H1 (cell line): Measurements from ENCODE around the gene DEDD2. TPM values are rescaled to one million over a fixed set of nuclear protein-coding genes. Genes with fewer than 3 reads are reported as not detected.

Experiments
- CTCF ChIA-PET: fragments of 300-600 bp; sonication (Branson Sonifier 250); formaldehyde crosslinking; loops from one replicate; lab custom pipeline; 2021; ENCODE audit not compliant: partially characterized antibody; lab: Charles Lee
- POLR2A ChIA-PET: fragments of 300-600 bp; sonication (Branson Sonifier 250); formaldehyde crosslinking; loops from one replicate; lab custom pipeline; 2021; ENCODE audit warnings: inconsistent platforms; ENCODE audit not compliant: partially characterized antibody; lab: Charles Lee
- DNase-seq, 2 experiments: peaks; one replicate each; pipeline versions ENCODE4 v3.0.0 to v3.0.0-alpha.2; 2010 to 2022; ENCODE audit warnings: low spot score in 2 of 2, low read depth in 1 of 2, mixed read lengths in 1 of 2
- FAIRE-seq: peaks from 2 replicates; lab custom pipeline; 2011; peaks lifted over from hg19 to GRCh38; lab: Jason Lieb, UNC
- H2AFZ ChIP-seq: 2 replicates; pipeline ENCODE4 v1.8.1; 2012; ENCODE audit warnings: low read length, inconsistent platforms
- H2AK5ac ChIP-seq: 2 replicates; pipeline ENCODE4 v1.6.1; 2013; ENCODE audit warnings: low read depth, low read length
- H2BK120ac ChIP-seq: replicated peaks from 2 replicates; pipeline ENCODE3; 2013; ENCODE audit warnings: low read depth, low read length, inconsistent platforms
- H2BK12ac ChIP-seq: 2 replicates; pipeline ENCODE4 v1.6.1; 2013; ENCODE audit warnings: low read depth, low read length
- H2BK15ac ChIP-seq: 2 replicates; pipeline ENCODE4 v1.6.1; 2013; ENCODE audit warnings: low read length
- H2BK20ac ChIP-seq: 2 replicates; pipeline ENCODE4 v1.6.1; 2013; ENCODE audit warnings: low read length
- H2BK5ac ChIP-seq: 2 replicates; pipeline ENCODE4 v1.6.1; 2013; ENCODE audit warnings: low read depth, low read length
- H3K14ac ChIP-seq: 2 replicates; pipeline ENCODE4 v1.6.1; 2013; ENCODE audit warnings: inconsistent platforms; ENCODE audit not compliant: insufficient read length
- H3K18ac ChIP-seq: 2 replicates; pipeline ENCODE4 v1.6.1; 2013; ENCODE audit warnings: low read length; ENCODE audit errors: extremely low read depth
- H3K23ac ChIP-seq: 2 replicates; pipeline ENCODE4 v1.6.1; 2013; ENCODE audit warnings: inconsistent platforms; ENCODE audit not compliant: insufficient read length
- H3K23me2 ChIP-seq: 2 replicates; pipeline ENCODE4 v1.6.1; 2013; ENCODE audit warnings: low read depth, low read length
- H3K27ac ChIP-seq: 2 replicates; pipeline ENCODE4 v1.6.1; 2011; ENCODE audit warnings: low read depth, low read length, inconsistent platforms
- H3K27me3 ChIP-seq, 4 experiments: replicated peaks in 1 of 4; 1 replicate in 1 of 4; 2 replicates in 3 of 4; pipeline versions ENCODE4 v1.6.1 to v1.8.1; 2011 to 2013; ENCODE audit warnings: low read length in 3 of 4, mild to moderate bottlenecking in 3 of 4, inconsistent platforms in 2 of 4, mixed read lengths in 2 of 4, moderate library complexity in 1 of 4; ENCODE audit not compliant: control insufficient read depth in 3 of 4, insufficient read depth in 3 of 4; ENCODE audit errors: extremely low read depth in 1 of 4
- H3K36me3 ChIP-seq, 4 experiments: 2 replicates each; pipeline versions ENCODE4 v1.6.1 to v1.8.1; 2011 to 2013; ENCODE audit warnings: mild to moderate bottlenecking in 4 of 4, low read length in 3 of 4, moderate library complexity in 2 of 4, control low read depth in 1 of 4, inconsistent platforms in 1 of 4; ENCODE audit not compliant: insufficient read depth in 4 of 4, control insufficient read depth in 2 of 4
- H3K4ac ChIP-seq: replicated peaks from 2 replicates; pipeline ENCODE3; 2013; ENCODE audit warnings: low read length, low read depth, mixed read lengths, inconsistent platforms; ENCODE audit not compliant: insufficient read length
- H3K4me1 ChIP-seq, 4 experiments: replicated peaks in 1 of 4; 1 replicate in 1 of 4; 2 replicates in 3 of 4; pipeline versions ENCODE4 v1.6.1 to v1.8.1; 2011 to 2013; ENCODE audit warnings: low read length in 3 of 4, inconsistent platforms in 2 of 4, mixed read lengths in 1 of 4; ENCODE audit not compliant: insufficient read depth in 4 of 4, control insufficient read depth in 3 of 4
- H3K4me2 ChIP-seq, 2 experiments: 2 replicates each; pipeline versions ENCODE4 v1.6.1 to v1.8.1; 2011 to 2013; ENCODE audit warnings: low read depth in 2 of 2, low read length in 2 of 2, control low read depth in 1 of 2, inconsistent platforms in 1 of 2, mild to moderate bottlenecking in 1 of 2; ENCODE audit not compliant: insufficient read depth in 1 of 2
- H3K4me3 ChIP-seq, 4 experiments: fragments of 200-600, 300-600 bp in 1 of 4; sonication (generic), shearing (Covaris generic), sonication (Bioruptor Twin) in 1 of 4; 2 replicates each; pipeline versions ENCODE4 v1.5.1 to v1.8.1; 2011 to 2016; ENCODE audit warnings: low read length in 4 of 4, low read depth in 3 of 4, control low read depth in 2 of 4, inconsistent platforms in 2 of 4, mild to moderate bottlenecking in 2 of 4, mixed read lengths in 1 of 4, moderate library complexity in 1 of 4; ENCODE audit not compliant: insufficient read depth in 2 of 4; ENCODE audit errors: extremely low read depth in 1 of 4
- H3K56ac ChIP-seq: replicated peaks from 2 replicates; pipeline ENCODE3; 2013; ENCODE audit warnings: low read depth, mild to moderate bottlenecking, mixed read lengths, low read length, inconsistent platforms; ENCODE audit not compliant: insufficient read length
- H3K79me1 ChIP-seq: 2 replicates; pipeline ENCODE4 v1.6.1; 2013; ENCODE audit warnings: low read depth, low read length, control low read depth
- H3K79me2 ChIP-seq, 2 experiments: 2 replicates each; pipeline versions ENCODE4 v1.6.1 to v1.8.1; 2012 to 2013; ENCODE audit warnings: low read length in 2 of 2, mild to moderate bottlenecking in 2 of 2, inconsistent platforms in 1 of 2; ENCODE audit not compliant: insufficient read depth in 2 of 2, control insufficient read depth in 1 of 2
- H3K9ac ChIP-seq, 4 experiments: replicated peaks in 1 of 4; 1 replicate in 1 of 4; 2 replicates in 3 of 4; pipeline versions ENCODE4 v1.6.1 to v1.8.1; 2011 to 2013; ENCODE audit warnings: low read depth in 3 of 4, low read length in 3 of 4, control low read depth in 2 of 4, mild to moderate bottlenecking in 2 of 4, moderate library complexity in 2 of 4, inconsistent platforms in 1 of 4; ENCODE audit errors: extremely low read depth in 1 of 4
- H3K9me3 ChIP-seq, 2 experiments: 2 replicates each; pipeline versions ENCODE4 v1.6.1 to v1.8.1; 2012 to 2013; ENCODE audit warnings: mild to moderate bottlenecking in 2 of 2, moderate library complexity in 2 of 2, control low read depth in 1 of 2, inconsistent platforms in 1 of 2, low read depth in 1 of 2, low read length in 1 of 2, mixed read lengths in 1 of 2; ENCODE audit not compliant: insufficient read depth in 2 of 2
- H4K20me1 ChIP-seq, 2 experiments: replicated peaks in 1 of 2; 2 replicates each; pipeline versions ENCODE3 to v1.8.1; 2011 to 2013; ENCODE audit warnings: inconsistent platforms in 2 of 2, low read length in 2 of 2, mild to moderate bottlenecking in 1 of 2; ENCODE audit not compliant: insufficient read depth in 2 of 2, control insufficient read depth in 1 of 2
- H4K5ac ChIP-seq: 2 replicates; pipeline ENCODE4 v1.6.1; 2013; ENCODE audit warnings: low read length, low read depth, mixed read lengths, inconsistent platforms; ENCODE audit not compliant: insufficient read length
- H4K8ac ChIP-seq: 2 replicates; pipeline ENCODE4 v1.8.0; 2013; ENCODE audit warnings: mild to moderate bottlenecking, moderate library complexity, low read length, inconsistent platforms; ENCODE audit not compliant: insufficient read depth; ENCODE audit errors: extremely low read depth
- H4K91ac ChIP-seq: replicated peaks from 2 replicates; pipeline ENCODE3; 2013; ENCODE audit warnings: low read length, mixed read lengths, inconsistent platforms; ENCODE audit not compliant: insufficient read length
- CBX5 ChIP-seq: fragments of 300-800, 300-1000 bp; sonication (generic); IDR thresholded peaks from 2 replicates; pipeline ENCODE4 v1.7.1; 2016; ENCODE audit warnings: antibody characterized with exemption, low read length, low read depth
- EGR1 ChIP-seq: IDR thresholded peaks from 2 replicates; pipeline ENCODE4 v1.6.1; 2011; ENCODE audit warnings: low read depth, low read length, borderline replicate concordance
- EP300 ChIP-seq, 2 experiments: IDR thresholded peaks; 1 replicate in 1 of 2; 2 replicates in 1 of 2; pipeline ENCODE4 v1.6.1; 2011 to 2012; ENCODE audit warnings: low read depth in 2 of 2, low read length in 2 of 2, mild to moderate bottlenecking in 2 of 2, borderline replicate concordance in 1 of 2, inconsistent platforms in 1 of 2, moderate library complexity in 1 of 2
- HDAC6 ChIP-seq: IDR thresholded peaks from one replicate; pipeline ENCODE4 v1.7.1; 2012; ENCODE audit warnings: low read depth, mild to moderate bottlenecking, inconsistent platforms, low read length, moderate library complexity
- POLR2A ChIP-seq, 2 experiments: IDR thresholded peaks; 1 replicate in 1 of 2; 2 replicates in 1 of 2; pipeline ENCODE4 v1.6.1; 2011; ENCODE audit warnings: low read depth in 2 of 2, low read length in 2 of 2, mild to moderate bottlenecking in 2 of 2; ENCODE audit errors: control extremely low read depth in 1 of 2
- RBBP5 ChIP-seq: IDR thresholded peaks from 2 replicates; pipeline ENCODE4 v1.7.1; 2012; ENCODE audit warnings: low read depth, mild to moderate bottlenecking, inconsistent platforms, low read length, moderate library complexity, borderline replicate concordance
- RFX5 ChIP-seq: IDR thresholded peaks from 2 replicates; pipeline ENCODE4 v1.6.1; 2011; ENCODE audit warnings: low read depth, low read length, improper control_type of control experiment, borderline replicate concordance
- RXRA ChIP-seq: IDR thresholded peaks from 2 replicates; pipeline ENCODE4 v1.6.1; 2011; ENCODE audit warnings: low read depth, mild to moderate bottlenecking, low read length, moderate library complexity; ENCODE audit not compliant: insufficient read depth
- SAP30 ChIP-seq: fragments of 300-600 bp; sonication (generic); IDR thresholded peaks from 2 replicates; pipeline ENCODE4 v1.7.1; 2012; ENCODE audit warnings: low read length, moderate library complexity, mild to moderate bottlenecking, inconsistent platforms; ENCODE audit not compliant: insufficient read depth, insufficient replicate concordance
- SIX5 ChIP-seq: IDR thresholded peaks from 2 replicates; pipeline ENCODE4 v1.6.1; 2011; ENCODE audit warnings: mild to moderate bottlenecking, low read depth, low read length
- WGBS, 2 experiments: shearing (Covaris generic) in 1 of 2; methylation state at CpG; one replicate each; pipeline versions ENCODE4 v1.1.6 to v1.1.7; 2013 to 2015; ENCODE audit warnings: low lambda C conversion rate in 2 of 2, mixed read lengths in 2 of 2, inconsistent platforms in 1 of 2, low coverage in 1 of 2, missing lambda C conversion rate in 1 of 2; ENCODE audit not compliant: insufficient replicate concordance in 2 of 2, insufficient coverage in 1 of 2, insufficient read length in 1 of 2; ENCODE audit errors: extremely low coverage in 1 of 2, missing lambda C conversion rate in 1 of 2; 5-methylcytosine and 5-hydroxymethylcytosine counted together
- polyA plus RNA-seq, 7 experiments: library from polyadenylated mRNA; depleted of rRNA in 3 of 7; stranded (reverse) in 5 of 7; unstranded in 2 of 7; fragments of >200 nt in 5 of 7; fragments of 200-250 nt in 2 of 7; gene quantifications; 1 replicate in 5 of 7; 2 replicates in 1 of 7; 4 replicates in 1 of 7; pipeline versions ENCODE4 v1.2.1 to v1.2.3, GENCODE V29; 2011 to 2013; ENCODE audit warnings: missing spikeins in 2 of 7, mixed read lengths in 2 of 7
- total RNA-seq: library from RNA; stranded (reverse); fragmentation: NEBNext Ultra II Directional; extraction: Animal tissue kit (Norgen Biotek cat#: 25700); gene quantifications from 2 replicates; pipeline ENCODE4 v1.2.1, GENCODE V29; 2021

The DEDD2 gene
- total and polyA plus RNA-seq, 2 of the 8 experiments (the other 6 are each of a cell fraction or from before 2014, with no cell fraction given): 37.8 to 65.0 TPM

GRCh38 chr19:42151782-42152684 is 65.4 kb downstream of the DEDD2 start:
- Histone ChIP-seq H3K4me3 (no peak overlapping the region), H3K23me2 (no peaks in the 10 kb centered on the region; the same call in 1 of the 2 replicates), H2BK12ac (peak overlapping the region; percentile 52; the same call in 1 of the 2 replicates), H3K18ac (peak overlapping the region; percentile 71), H3K9me3 (no peaks in the 10 kb centered on the region), H4K5ac (no peak overlapping the region), H2AFZ (no peak overlapping the region), H2BK20ac (peak overlapping the region; percentile 8; the same call in 1 of the 2 replicates), H4K91ac (peak overlapping the region; percentile 94), H3K23ac (no peak overlapping the region), H3K56ac (no peak overlapping the region), H3K14ac (no peak overlapping the region), H2BK120ac (no peak overlapping the region), H2BK5ac (peak overlapping the region; percentile 75; the same call in 1 of the 2 replicates), H4K20me1 (no peaks in the 10 kb centered on the region), H2AK5ac (peak overlapping the region; percentile 91), H3K79me2 (no peaks in the 10 kb centered on the region), H3K9ac (no peak overlapping the region), H3K79me1 (no peaks in the 10 kb centered on the region), H4K8ac (peak overlapping the region; percentile 4; the same call in 1 of the 2 replicates), H3K27ac (no peak overlapping the region), H3K4me2 (0 out of 4 replicates have a peak overlapping the region, but pooled peaks of 1 of the 2 experiments have one; percentile 39), H3K36me3 (no peaks in the 10 kb centered on the region), H3K27me3 (peaks cover 0 to 9% (median 7%) of the 10 kb centered on the region in 4 experiments; a peak in 3 of 7 replicates), H3K4me1 (peaks cover 0 to 39% (median 23%) of the 10 kb centered on the region in 4 experiments; a peak in 6 of 7 replicates), H2BK15ac (peak overlapping the region; percentile 72; the same call in 1 of the 2 replicates), H3K4ac (peak overlapping the region; percentile 13)
- CTCF ChIA-PET: interaction anchor here (0.6 to 2.0 kb wide), 10 partner anchors 12 to 199 kb away, joined by 3 to 6 read pairs (median 4); partner anchors contain the start of gene POU2F2
- POLR2A ChIA-PET: interaction anchor here (1.2 to 2.2 kb wide), 3 partner anchors 11 to 24 kb away, joined by 3 to 8 read pairs (median 3); no protein-coding TSS in a partner anchor
- FAIRE-seq (no peak), DNase-seq (no peak)
- WGBS, 2 experiments: 85% methylated on average over 17 of the region's 20 CpGs; no CpG with 5 or more reads in 1 of the 2 experiments
- TF ChIP-seq EP300 (IDR thresholded peaks at IDR 0.05; ENCODE audit: borderline replicate concordance in 1 of 2, low read depth in 2 of 2, low read length in 2 of 2) (no peak), CBX5 (no peak), HDAC6 (no peak), EGR1 (no peak), RXRA (no peak), SIX5 (no peak), POLR2A (IDR thresholded peaks at IDR 0.05; ENCODE audit: control extremely low read depth in 1 of 2, low read depth in 2 of 2, low read length in 2 of 2) (no peak), RFX5 (no peak), SAP30 (no peak), RBBP5 (no peak)
